H1 (cell line): Measurements from ENCODE around the gene LIG4. TPM values are rescaled to one million over a fixed set of nuclear protein-coding genes. Genes with fewer than 3 reads are reported as not detected.

Source experiments
- CTCF ChIA-PET: fragments of 300-600 bp; sonication (Branson Sonifier 250); formaldehyde crosslinking; loops from one replicate; lab custom pipeline; 2021; ENCODE audit not compliant: partially characterized antibody; lab: Charles Lee
- POLR2A ChIA-PET: fragments of 300-600 bp; sonication (Branson Sonifier 250); formaldehyde crosslinking; loops from one replicate; lab custom pipeline; 2021; ENCODE audit warnings: inconsistent platforms; ENCODE audit not compliant: partially characterized antibody; lab: Charles Lee
- DNase-seq, 2 experiments: peaks; one replicate each; pipeline versions ENCODE4 v3.0.0 to v3.0.0-alpha.2; 2010 to 2022; ENCODE audit warnings: low spot score in 2 of 2, low read depth in 1 of 2, mixed read lengths in 1 of 2
- FAIRE-seq: peaks from 2 replicates; lab custom pipeline; 2011; peaks lifted over from hg19 to GRCh38; lab: Jason Lieb, UNC
- H2AFZ ChIP-seq: 2 replicates; pipeline ENCODE4 v1.8.1; 2012; ENCODE audit warnings: low read length, inconsistent platforms
- H2AK5ac ChIP-seq: 2 replicates; pipeline ENCODE4 v1.6.1; 2013; ENCODE audit warnings: low read depth, low read length
- H2BK120ac ChIP-seq: replicated peaks from 2 replicates; pipeline ENCODE3; 2013; ENCODE audit warnings: low read depth, low read length, inconsistent platforms
- H2BK12ac ChIP-seq: 2 replicates; pipeline ENCODE4 v1.6.1; 2013; ENCODE audit warnings: low read depth, low read length
- H2BK15ac ChIP-seq: 2 replicates; pipeline ENCODE4 v1.6.1; 2013; ENCODE audit warnings: low read length
- H2BK20ac ChIP-seq: 2 replicates; pipeline ENCODE4 v1.6.1; 2013; ENCODE audit warnings: low read length
- H2BK5ac ChIP-seq: 2 replicates; pipeline ENCODE4 v1.6.1; 2013; ENCODE audit warnings: low read depth, low read length
- H3K14ac ChIP-seq: 2 replicates; pipeline ENCODE4 v1.6.1; 2013; ENCODE audit warnings: inconsistent platforms; ENCODE audit not compliant: insufficient read length
- H3K18ac ChIP-seq: 2 replicates; pipeline ENCODE4 v1.6.1; 2013; ENCODE audit warnings: low read length; ENCODE audit errors: extremely low read depth
- H3K23ac ChIP-seq: 2 replicates; pipeline ENCODE4 v1.6.1; 2013; ENCODE audit warnings: inconsistent platforms; ENCODE audit not compliant: insufficient read length
- H3K23me2 ChIP-seq: 2 replicates; pipeline ENCODE4 v1.6.1; 2013; ENCODE audit warnings: low read depth, low read length
- H3K27ac ChIP-seq: 2 replicates; pipeline ENCODE4 v1.6.1; 2011; ENCODE audit warnings: low read depth, low read length, inconsistent platforms
- H3K27me3 ChIP-seq, 4 experiments: replicated peaks in 1 of 4; 1 replicate in 1 of 4; 2 replicates in 3 of 4; pipeline versions ENCODE4 v1.6.1 to v1.8.1; 2011 to 2013; ENCODE audit warnings: low read length in 3 of 4, mild to moderate bottlenecking in 3 of 4, inconsistent platforms in 2 of 4, mixed read lengths in 2 of 4, moderate library complexity in 1 of 4; ENCODE audit not compliant: control insufficient read depth in 3 of 4, insufficient read depth in 3 of 4; ENCODE audit errors: extremely low read depth in 1 of 4
- H3K36me3 ChIP-seq, 4 experiments: 2 replicates each; pipeline versions ENCODE4 v1.6.1 to v1.8.1; 2011 to 2013; ENCODE audit warnings: mild to moderate bottlenecking in 4 of 4, low read length in 3 of 4, moderate library complexity in 2 of 4, control low read depth in 1 of 4, inconsistent platforms in 1 of 4; ENCODE audit not compliant: insufficient read depth in 4 of 4, control insufficient read depth in 2 of 4
- H3K4ac ChIP-seq: replicated peaks from 2 replicates; pipeline ENCODE3; 2013; ENCODE audit warnings: low read length, low read depth, mixed read lengths, inconsistent platforms; ENCODE audit not compliant: insufficient read length
- H3K4me1 ChIP-seq, 4 experiments: replicated peaks in 1 of 4; 1 replicate in 1 of 4; 2 replicates in 3 of 4; pipeline versions ENCODE4 v1.6.1 to v1.8.1; 2011 to 2013; ENCODE audit warnings: low read length in 3 of 4, inconsistent platforms in 2 of 4, mixed read lengths in 1 of 4; ENCODE audit not compliant: insufficient read depth in 4 of 4, control insufficient read depth in 3 of 4
- H3K4me2 ChIP-seq, 2 experiments: 2 replicates each; pipeline versions ENCODE4 v1.6.1 to v1.8.1; 2011 to 2013; ENCODE audit warnings: low read depth in 2 of 2, low read length in 2 of 2, control low read depth in 1 of 2, inconsistent platforms in 1 of 2, mild to moderate bottlenecking in 1 of 2; ENCODE audit not compliant: insufficient read depth in 1 of 2
- H3K4me3 ChIP-seq, 4 experiments: fragments of 200-600, 300-600 bp in 1 of 4; sonication (generic), shearing (Covaris generic), sonication (Bioruptor Twin) in 1 of 4; 2 replicates each; pipeline versions ENCODE4 v1.5.1 to v1.8.1; 2011 to 2016; ENCODE audit warnings: low read length in 4 of 4, low read depth in 3 of 4, control low read depth in 2 of 4, inconsistent platforms in 2 of 4, mild to moderate bottlenecking in 2 of 4, mixed read lengths in 1 of 4, moderate library complexity in 1 of 4; ENCODE audit not compliant: insufficient read depth in 2 of 4; ENCODE audit errors: extremely low read depth in 1 of 4
- H3K56ac ChIP-seq: replicated peaks from 2 replicates; pipeline ENCODE3; 2013; ENCODE audit warnings: low read depth, mild to moderate bottlenecking, mixed read lengths, low read length, inconsistent platforms; ENCODE audit not compliant: insufficient read length
- H3K79me1 ChIP-seq: 2 replicates; pipeline ENCODE4 v1.6.1; 2013; ENCODE audit warnings: low read depth, low read length, control low read depth
- H3K79me2 ChIP-seq, 2 experiments: 2 replicates each; pipeline versions ENCODE4 v1.6.1 to v1.8.1; 2012 to 2013; ENCODE audit warnings: low read length in 2 of 2, mild to moderate bottlenecking in 2 of 2, inconsistent platforms in 1 of 2; ENCODE audit not compliant: insufficient read depth in 2 of 2, control insufficient read depth in 1 of 2
- H3K9ac ChIP-seq, 4 experiments: replicated peaks in 1 of 4; 1 replicate in 1 of 4; 2 replicates in 3 of 4; pipeline versions ENCODE4 v1.6.1 to v1.8.1; 2011 to 2013; ENCODE audit warnings: low read depth in 3 of 4, low read length in 3 of 4, control low read depth in 2 of 4, mild to moderate bottlenecking in 2 of 4, moderate library complexity in 2 of 4, inconsistent platforms in 1 of 4; ENCODE audit errors: extremely low read depth in 1 of 4
- H3K9me3 ChIP-seq, 2 experiments: 2 replicates each; pipeline versions ENCODE4 v1.6.1 to v1.8.1; 2012 to 2013; ENCODE audit warnings: mild to moderate bottlenecking in 2 of 2, moderate library complexity in 2 of 2, control low read depth in 1 of 2, inconsistent platforms in 1 of 2, low read depth in 1 of 2, low read length in 1 of 2, mixed read lengths in 1 of 2; ENCODE audit not compliant: insufficient read depth in 2 of 2
- H4K20me1 ChIP-seq, 2 experiments: replicated peaks in 1 of 2; 2 replicates each; pipeline versions ENCODE3 to v1.8.1; 2011 to 2013; ENCODE audit warnings: inconsistent platforms in 2 of 2, low read length in 2 of 2, mild to moderate bottlenecking in 1 of 2; ENCODE audit not compliant: insufficient read depth in 2 of 2, control insufficient read depth in 1 of 2
- H4K5ac ChIP-seq: 2 replicates; pipeline ENCODE4 v1.6.1; 2013; ENCODE audit warnings: low read length, low read depth, mixed read lengths, inconsistent platforms; ENCODE audit not compliant: insufficient read length
- H4K8ac ChIP-seq: 2 replicates; pipeline ENCODE4 v1.8.0; 2013; ENCODE audit warnings: mild to moderate bottlenecking, moderate library complexity, low read length, inconsistent platforms; ENCODE audit not compliant: insufficient read depth; ENCODE audit errors: extremely low read depth
- H4K91ac ChIP-seq: replicated peaks from 2 replicates; pipeline ENCODE3; 2013; ENCODE audit warnings: low read length, mixed read lengths, inconsistent platforms; ENCODE audit not compliant: insufficient read length
- MAFK ChIP-seq: IDR thresholded peaks from 2 replicates; pipeline ENCODE4 v1.6.1; 2012; ENCODE audit warnings: low read depth, mild to moderate bottlenecking, improper control_type of control experiment, low read length
- RAD21 ChIP-seq, 2 experiments: IDR thresholded peaks in 1 of 2; conservative IDR thresholded peaks in 1 of 2; 2 replicates each; pipeline ENCODE4 v1.6.1; 2011; ENCODE audit warnings: low read depth in 2 of 2, low read length in 2 of 2, improper control_type of control experiment in 1 of 2, inconsistent platforms in 1 of 2, mild to moderate bottlenecking in 1 of 2, moderate library complexity in 1 of 2
- WGBS, 2 experiments: shearing (Covaris generic) in 1 of 2; methylation state at CpG; one replicate each; pipeline versions ENCODE4 v1.1.6 to v1.1.7; 2013 to 2015; ENCODE audit warnings: low lambda C conversion rate in 2 of 2, mixed read lengths in 2 of 2, inconsistent platforms in 1 of 2, low coverage in 1 of 2, missing lambda C conversion rate in 1 of 2; ENCODE audit not compliant: insufficient replicate concordance in 2 of 2, insufficient coverage in 1 of 2, insufficient read length in 1 of 2; ENCODE audit errors: extremely low coverage in 1 of 2, missing lambda C conversion rate in 1 of 2; 5-methylcytosine and 5-hydroxymethylcytosine counted together
- polyA plus RNA-seq, 7 experiments: library from polyadenylated mRNA; depleted of rRNA in 3 of 7; stranded (reverse) in 5 of 7; unstranded in 2 of 7; fragments of >200 nt in 5 of 7; fragments of 200-250 nt in 2 of 7; gene quantifications; 1 replicate in 5 of 7; 2 replicates in 1 of 7; 4 replicates in 1 of 7; pipeline versions ENCODE4 v1.2.1 to v1.2.3, GENCODE V29; 2011 to 2013; ENCODE audit warnings: missing spikeins in 2 of 7, mixed read lengths in 2 of 7
- total RNA-seq: library from RNA; stranded (reverse); fragmentation: NEBNext Ultra II Directional; extraction: Animal tissue kit (Norgen Biotek cat#: 25700); gene quantifications from 2 replicates; pipeline ENCODE4 v1.2.1, GENCODE V29; 2021

The LIG4 gene
- total and polyA plus RNA-seq, 2 of the 8 experiments (the other 6 are each of a cell fraction or from before 2014, with no cell fraction given) = 1.1 to 4.5 TPM

- Histone ChIP-seq H3K4me1 (no peaks in the 10 kb centered on the region; a peak in 3 of 7 replicates), H2BK12ac (no peak overlapping the region), H3K9me3 (no peaks in the 10 kb centered on the region), H3K4me3 (no peak overlapping the region), H3K9ac (no peak overlapping the region), H2AFZ (no peak overlapping the region), H3K23ac (no peak overlapping the region), H4K91ac (no peak overlapping the region), H2BK120ac (no peak overlapping the region), H3K4me2 (no peak overlapping the region; a peak in 1 of 4 replicates), H4K8ac (no peak overlapping the region), H2AK5ac (no peak overlapping the region), H3K27ac (no peak overlapping the region), H4K5ac (no peak overlapping the region), H3K56ac (no peak overlapping the region), H3K23me2 (no peaks in the 10 kb centered on the region), H3K27me3 (no peaks in the 10 kb centered on the region), H3K4ac (no peak overlapping the region), H3K79me1 (no peaks in the 10 kb centered on the region; the same call in 1 of the 2 replicates), H3K36me3 (no peaks in the 10 kb centered on the region), H2BK15ac (no peak overlapping the region), H4K20me1 (peaks cover 2 to 5% of the 10 kb centered on the region in 2 experiments), H3K79me2 (peaks cover 3 to 61% of the 10 kb centered on the region in 2 experiments; a peak in 3 of 4 replicates), H2BK5ac (no peak overlapping the region), H3K18ac (no peak overlapping the region), H3K14ac (no peak overlapping the region), H2BK20ac (no peak overlapping the region)
- no peak for DNase-seq
- POLR2A ChIA-PET = interaction anchor here (0.7 kb wide), 1 partner anchor 42 kb away, joined by 3 read pairs; no protein-coding TSS in a partner anchor
- TF ChIP-seq MAFK (no peak), RAD21 (IDR thresholded peaks at IDR 0.05 in 1 of 2, conservative IDR thresholded peaks at IDR 0.05 in 1 of 2; ENCODE audit: low read depth in 2 of 2, low read length in 2 of 2) (peak in 1 of 2 experiments; percentile 22; a peak in 1 of 4 replicates)
- no peak for FAIRE-seq
- CTCF ChIA-PET = interaction anchor here (0.7 to 1.1 kb wide), 2 partner anchors 44 to 389 kb away, joined by 3 read pairs; no protein-coding TSS in a partner anchor
- WGBS, 2 experiments = 83% methylated on average over 1 of the region's 1 CpG; no CpG with 5 or more reads in 1 of the 2 experiments
Observed at GRCh38 chr13:108220041-108220440, 4.7 kb upstream of the LIG4 start.
